ENCODE results near the gene KCNK18.

The KCNK18 gene

DNA sequence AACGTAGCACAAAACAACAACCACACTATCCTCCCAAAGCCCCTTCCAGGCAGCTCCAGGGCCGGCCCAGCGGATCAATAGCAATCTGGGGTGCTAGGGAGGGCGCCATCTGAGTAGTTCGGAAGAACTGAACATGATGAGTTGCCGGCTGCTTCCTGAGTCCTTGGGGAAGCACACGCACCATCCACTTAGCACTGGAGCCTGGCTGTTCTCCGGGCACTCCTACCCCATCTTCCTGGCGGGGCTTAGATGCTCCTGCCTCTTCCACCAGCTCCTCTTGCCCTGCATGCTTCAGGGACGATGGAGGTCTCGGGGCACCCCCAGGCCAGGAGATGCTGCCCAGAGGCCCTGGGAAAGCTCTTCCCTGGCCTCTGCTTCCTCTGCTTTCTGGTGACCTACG is at the start of gene KCNK18:
Gene KCNK18, plus strand, starts transcription at position 301 of the 400 bp plus-strand sequence. Its CDS starts 0 bp downstream, at position 301.
- TF ChIP-seq ZNF70 (CRISPR knock-in tag; IDR thresholded peaks at IDR 0.05) (no peak), ESRRG (CRISPR knock-in tag; IDR thresholded peaks at IDR 0.05) (no peak), ZFP3 (CRISPR knock-in tag; IDR thresholded peaks at IDR 0.05) (no peak), SNAI2 (CRISPR knock-in tag; IDR thresholded peaks at IDR 0.05) (no peak), CSDC2 (CRISPR knock-in tag; IDR thresholded peaks at IDR 0.05) (no peak), GLIS3 (CRISPR knock-in tag; IDR thresholded peaks at IDR 0.05) (no peak), OSR1 (CRISPR knock-in tag; IDR thresholded peaks at IDR 0.05) (no peak), ZC3H10 (CRISPR knock-in tag; IDR thresholded peaks at IDR 0.05) (no peak)
- TF ChIP-seq, protein P1, sequence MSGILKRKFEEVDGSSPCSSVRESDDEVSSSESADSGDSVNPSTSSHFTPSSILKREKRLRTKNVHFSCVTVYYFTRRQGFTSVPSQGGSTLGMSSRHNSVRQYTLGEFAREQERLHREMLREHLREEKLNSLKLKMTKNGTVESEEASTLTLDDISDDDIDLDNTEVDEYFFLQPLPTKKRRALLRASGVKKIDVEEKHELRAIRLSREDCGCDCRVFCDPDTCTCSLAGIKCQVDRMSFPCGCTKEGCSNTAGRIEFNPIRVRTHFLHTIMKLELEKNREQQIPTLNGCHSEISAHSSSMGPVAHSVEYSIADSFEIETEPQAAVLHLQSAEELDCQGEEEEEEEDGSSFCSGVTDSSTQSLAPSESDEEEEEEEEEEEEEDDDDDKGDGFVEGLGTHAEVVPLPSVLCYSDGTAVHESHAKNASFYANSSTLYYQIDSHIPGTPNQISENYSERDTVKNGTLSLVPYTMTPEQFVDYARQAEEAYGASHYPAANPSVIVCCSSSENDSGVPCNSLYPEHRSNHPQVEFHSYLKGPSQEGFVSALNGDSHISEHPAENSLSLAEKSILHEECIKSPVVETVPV (CRISPR knock-in tag; IDR thresholded peaks at IDR 0.05): no peak
- ATAC-seq: no peak

DNA sequence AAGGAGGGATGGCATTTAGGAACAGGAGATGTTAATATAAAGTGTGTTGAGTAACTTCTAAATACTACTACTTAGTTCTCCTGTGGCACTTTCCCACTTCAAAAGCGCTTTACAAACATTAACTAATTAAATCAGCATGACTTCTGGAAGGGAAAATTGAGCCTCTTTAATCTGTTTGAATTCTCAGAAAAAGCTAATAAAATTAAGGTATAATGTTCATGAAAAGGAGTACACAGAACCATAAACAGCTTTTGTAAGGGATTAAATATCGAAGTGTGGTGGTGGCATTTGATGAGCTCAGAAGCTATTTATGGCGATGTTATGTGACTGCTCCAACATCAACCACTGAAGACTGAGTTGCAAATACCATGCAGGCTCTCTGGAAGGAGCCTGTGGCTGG is 49.0 kb upstream of the KCNK18 start:
- ATAC-seq: no peak
- TF ChIP-seq, protein P2, sequence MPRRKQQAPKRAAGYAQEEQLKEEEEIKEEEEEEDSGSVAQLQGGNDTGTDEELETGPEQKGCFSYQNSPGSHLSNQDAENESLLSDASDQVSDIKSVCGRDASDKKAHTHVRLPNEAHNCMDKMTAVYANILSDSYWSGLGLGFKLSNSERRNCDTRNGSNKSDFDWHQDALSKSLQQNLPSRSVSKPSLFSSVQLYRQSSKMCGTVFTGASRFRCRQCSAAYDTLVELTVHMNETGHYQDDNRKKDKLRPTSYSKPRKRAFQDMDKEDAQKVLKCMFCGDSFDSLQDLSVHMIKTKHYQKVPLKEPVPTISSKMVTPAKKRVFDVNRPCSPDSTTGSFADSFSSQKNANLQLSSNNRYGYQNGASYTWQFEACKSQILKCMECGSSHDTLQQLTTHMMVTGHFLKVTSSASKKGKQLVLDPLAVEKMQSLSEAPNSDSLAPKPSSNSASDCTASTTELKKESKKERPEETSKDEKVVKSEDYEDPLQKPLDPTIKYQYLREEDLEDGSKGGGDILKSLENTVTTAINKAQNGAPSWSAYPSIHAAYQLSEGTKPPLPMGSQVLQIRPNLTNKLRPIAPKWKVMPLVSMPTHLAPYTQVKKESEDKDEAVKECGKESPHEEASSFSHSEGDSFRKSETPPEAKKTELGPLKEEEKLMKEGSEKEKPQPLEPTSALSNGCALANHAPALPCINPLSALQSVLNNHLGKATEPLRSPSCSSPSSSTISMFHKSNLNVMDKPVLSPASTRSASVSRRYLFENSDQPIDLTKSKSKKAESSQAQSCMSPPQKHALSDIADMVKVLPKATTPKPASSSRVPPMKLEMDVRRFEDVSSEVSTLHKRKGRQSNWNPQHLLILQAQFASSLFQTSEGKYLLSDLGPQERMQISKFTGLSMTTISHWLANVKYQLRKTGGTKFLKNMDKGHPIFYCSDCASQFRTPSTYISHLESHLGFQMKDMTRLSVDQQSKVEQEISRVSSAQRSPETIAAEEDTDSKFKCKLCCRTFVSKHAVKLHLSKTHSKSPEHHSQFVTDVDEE (CRISPR knock-in tag; IDR thresholded peaks at IDR 0.05): no peak
- TF ChIP-seq, protein P3, sequence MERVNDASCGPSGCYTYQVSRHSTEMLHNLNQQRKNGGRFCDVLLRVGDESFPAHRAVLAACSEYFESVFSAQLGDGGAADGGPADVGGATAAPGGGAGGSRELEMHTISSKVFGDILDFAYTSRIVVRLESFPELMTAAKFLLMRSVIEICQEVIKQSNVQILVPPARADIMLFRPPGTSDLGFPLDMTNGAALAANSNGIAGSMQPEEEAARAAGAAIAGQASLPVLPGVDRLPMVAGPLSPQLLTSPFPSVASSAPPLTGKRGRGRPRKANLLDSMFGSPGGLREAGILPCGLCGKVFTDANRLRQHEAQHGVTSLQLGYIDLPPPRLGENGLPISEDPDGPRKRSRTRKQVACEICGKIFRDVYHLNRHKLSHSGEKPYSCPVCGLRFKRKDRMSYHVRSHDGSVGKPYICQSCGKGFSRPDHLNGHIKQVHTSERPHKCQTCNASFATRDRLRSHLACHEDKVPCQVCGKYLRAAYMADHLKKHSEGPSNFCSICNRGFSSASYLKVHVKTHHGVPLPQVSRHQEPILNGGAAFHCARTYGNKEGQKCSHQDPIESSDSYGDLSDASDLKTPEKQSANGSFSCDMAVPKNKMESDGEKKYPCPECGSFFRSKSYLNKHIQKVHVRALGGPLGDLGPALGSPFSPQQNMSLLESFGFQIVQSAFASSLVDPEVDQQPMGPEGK (CRISPR knock-in tag; IDR thresholded peaks at IDR 0.05; ENCODE audit: borderline replicate concordance): no peak
- TF ChIP-seq BACH2 (CRISPR knock-in tag; IDR thresholded peaks at IDR 0.05; ENCODE audit: borderline replicate concordance) (no peak), OSR1 (CRISPR knock-in tag; IDR thresholded peaks at IDR 0.05) (no peak), TCF4 (CRISPR knock-in tag; IDR thresholded peaks at IDR 0.05; ENCODE audit: borderline replicate concordance) (no peak), ZNF8 (CRISPR knock-in tag; IDR thresholded peaks at IDR 0.05) (no peak), CSDC2 (CRISPR knock-in tag; IDR thresholded peaks at IDR 0.05) (no peak), SNAI2 (CRISPR knock-in tag; IDR thresholded peaks at IDR 0.05) (no peak), PPARA (CRISPR knock-in tag; IDR thresholded peaks at IDR 0.05; ENCODE audit: borderline replicate concordance) (no peak), ZFP30 (CRISPR knock-in tag; IDR thresholded peaks at IDR 0.05) (no peak), ZC3H10 (CRISPR knock-in tag; IDR thresholded peaks at IDR 0.05) (no peak), ZNF70 (CRISPR knock-in tag; IDR thresholded peaks at IDR 0.05) (no peak), RARB (CRISPR knock-in tag; IDR thresholded peaks at IDR 0.05) (no peak)
- TF ChIP-seq, protein P4, sequence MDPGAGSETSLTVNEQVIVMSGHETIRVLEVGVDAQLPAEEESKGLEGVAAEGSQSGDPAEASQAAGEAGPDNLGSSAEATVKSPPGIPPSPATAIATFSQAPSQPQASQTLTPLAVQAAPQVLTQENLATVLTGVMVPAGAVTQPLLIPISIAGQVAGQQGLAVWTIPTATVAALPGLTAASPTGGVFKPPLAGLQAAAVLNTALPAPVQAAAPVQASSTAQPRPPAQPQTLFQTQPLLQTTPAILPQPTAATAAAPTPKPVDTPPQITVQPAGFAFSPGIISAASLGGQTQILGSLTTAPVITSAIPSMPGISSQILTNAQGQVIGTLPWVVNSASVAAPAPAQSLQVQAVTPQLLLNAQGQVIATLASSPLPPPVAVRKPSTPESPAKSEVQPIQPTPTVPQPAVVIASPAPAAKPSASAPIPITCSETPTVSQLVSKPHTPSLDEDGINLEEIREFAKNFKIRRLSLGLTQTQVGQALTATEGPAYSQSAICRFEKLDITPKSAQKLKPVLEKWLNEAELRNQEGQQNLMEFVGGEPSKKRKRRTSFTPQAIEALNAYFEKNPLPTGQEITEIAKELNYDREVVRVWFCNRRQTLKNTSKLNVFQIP (CRISPR knock-in tag; IDR thresholded peaks at IDR 0.05; ENCODE audit: borderline replicate concordance, low read depth): no peak
- TF ChIP-seq, protein P5, sequence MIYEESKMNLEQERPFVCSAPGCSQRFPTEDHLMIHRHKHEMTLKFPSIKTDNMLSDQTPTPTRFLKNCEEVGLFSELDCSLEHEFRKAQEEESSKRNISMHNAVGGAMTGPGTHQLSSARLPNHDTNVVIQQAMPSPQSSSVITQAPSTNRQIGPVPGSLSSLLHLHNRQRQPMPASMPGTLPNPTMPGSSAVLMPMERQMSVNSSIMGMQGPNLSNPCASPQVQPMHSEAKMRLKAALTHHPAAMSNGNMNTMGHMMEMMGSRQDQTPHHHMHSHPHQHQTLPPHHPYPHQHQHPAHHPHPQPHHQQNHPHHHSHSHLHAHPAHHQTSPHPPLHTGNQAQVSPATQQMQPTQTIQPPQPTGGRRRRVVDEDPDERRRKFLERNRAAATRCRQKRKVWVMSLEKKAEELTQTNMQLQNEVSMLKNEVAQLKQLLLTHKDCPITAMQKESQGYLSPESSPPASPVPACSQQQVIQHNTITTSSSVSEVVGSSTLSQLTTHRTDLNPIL (CRISPR knock-in tag; IDR thresholded peaks at IDR 0.05; ENCODE audit: low read depth): no peak
- TF ChIP-seq, protein P1 (CRISPR knock-in tag; IDR thresholded peaks at IDR 0.05): no peak

DNA sequence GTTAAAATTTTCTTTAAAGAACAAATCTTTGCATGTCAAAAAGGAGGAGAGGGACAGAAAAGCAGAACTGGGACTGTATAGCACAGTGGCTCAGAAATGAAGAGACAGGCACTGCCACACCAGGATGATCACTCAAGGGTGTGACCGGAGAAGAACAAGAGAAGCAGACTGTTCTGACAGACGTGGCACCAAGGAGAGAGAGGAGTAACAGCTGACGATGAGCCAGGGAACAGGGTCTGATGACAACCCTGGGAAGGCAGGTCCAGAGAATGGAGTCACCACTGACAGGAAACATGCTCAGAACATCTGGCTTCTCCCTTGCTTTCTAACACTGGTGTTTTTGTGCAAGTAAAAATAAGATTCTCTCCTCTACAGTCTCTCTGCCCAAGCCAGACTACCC is 44.6 kb upstream of the KCNK18 start:
- no peak for ATAC-seq
- TF ChIP-seq ZFP30 (CRISPR knock-in tag; IDR thresholded peaks at IDR 0.05) (no peak), ESRRG (CRISPR knock-in tag; IDR thresholded peaks at IDR 0.05) (no peak), GLIS3 (CRISPR knock-in tag; IDR thresholded peaks at IDR 0.05) (no peak), ZC3H10 (CRISPR knock-in tag; IDR thresholded peaks at IDR 0.05) (no peak), CSDC2 (CRISPR knock-in tag; IDR thresholded peaks at IDR 0.05) (no peak), ARNTL (CRISPR knock-in tag; IDR thresholded peaks at IDR 0.05; ENCODE audit: borderline replicate concordance, low read depth) (no peak), ISL1 (CRISPR knock-in tag; IDR thresholded peaks at IDR 0.05) (no peak)
- TF ChIP-seq, protein P5 (CRISPR knock-in tag; IDR thresholded peaks at IDR 0.05; ENCODE audit: low read depth): no peak
- TF ChIP-seq, protein P4 (CRISPR knock-in tag; IDR thresholded peaks at IDR 0.05; ENCODE audit: borderline replicate concordance, low read depth): no peak
- TF ChIP-seq, protein P3 (CRISPR knock-in tag; IDR thresholded peaks at IDR 0.05; ENCODE audit: borderline replicate concordance): no peak
